Measurements from ENCODE around the gene LMAN1L.
"Not testable (repeated sequence)": the region's sequence is repeated elsewhere in the genome, so short reads cannot be mapped to it uniquely, and the experiment has no call there.

Gene LMAN1L

DNA sequence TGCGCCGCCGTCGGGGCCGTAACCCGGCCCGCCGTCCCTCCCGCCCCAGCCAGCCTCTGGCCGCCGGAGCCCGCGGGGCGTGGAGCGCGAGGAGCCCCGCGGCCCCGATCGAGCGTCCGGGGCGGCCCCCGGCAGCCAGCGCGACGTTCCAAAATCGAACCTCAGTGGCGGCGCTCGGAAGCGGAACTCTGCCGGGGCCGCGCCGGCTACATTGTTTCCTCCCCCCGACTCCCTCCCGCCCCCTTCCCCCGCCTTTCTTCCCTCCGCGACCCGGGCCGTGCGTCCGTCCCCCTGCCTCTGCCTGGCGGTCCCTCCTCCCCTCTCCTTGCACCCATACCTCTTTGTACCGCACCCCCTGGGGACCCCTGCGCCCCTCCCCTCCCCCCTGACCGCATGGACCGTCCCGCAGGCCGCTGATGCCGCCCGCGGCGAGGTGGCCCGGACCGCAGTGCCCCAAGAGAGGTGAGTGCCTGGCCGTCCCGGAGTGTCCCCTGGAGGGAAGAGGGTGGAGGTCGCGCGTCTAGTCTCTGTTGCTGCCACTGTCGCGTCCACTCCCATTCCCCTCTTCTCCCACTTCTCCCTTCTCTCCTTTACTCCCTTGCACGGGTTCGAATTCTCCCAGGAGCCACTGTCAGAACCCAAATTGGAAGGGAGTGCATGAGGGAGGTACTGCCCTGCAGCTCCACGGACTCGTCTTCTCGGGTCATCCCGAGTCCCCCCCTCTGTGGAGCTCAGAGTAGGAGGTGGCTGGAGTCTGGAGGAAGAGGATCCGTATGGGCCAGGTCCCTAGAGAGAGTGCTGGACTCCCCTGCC, 30.2 kb upstream of the LMAN1L start:
- no peak for DNase-seq

DNA sequence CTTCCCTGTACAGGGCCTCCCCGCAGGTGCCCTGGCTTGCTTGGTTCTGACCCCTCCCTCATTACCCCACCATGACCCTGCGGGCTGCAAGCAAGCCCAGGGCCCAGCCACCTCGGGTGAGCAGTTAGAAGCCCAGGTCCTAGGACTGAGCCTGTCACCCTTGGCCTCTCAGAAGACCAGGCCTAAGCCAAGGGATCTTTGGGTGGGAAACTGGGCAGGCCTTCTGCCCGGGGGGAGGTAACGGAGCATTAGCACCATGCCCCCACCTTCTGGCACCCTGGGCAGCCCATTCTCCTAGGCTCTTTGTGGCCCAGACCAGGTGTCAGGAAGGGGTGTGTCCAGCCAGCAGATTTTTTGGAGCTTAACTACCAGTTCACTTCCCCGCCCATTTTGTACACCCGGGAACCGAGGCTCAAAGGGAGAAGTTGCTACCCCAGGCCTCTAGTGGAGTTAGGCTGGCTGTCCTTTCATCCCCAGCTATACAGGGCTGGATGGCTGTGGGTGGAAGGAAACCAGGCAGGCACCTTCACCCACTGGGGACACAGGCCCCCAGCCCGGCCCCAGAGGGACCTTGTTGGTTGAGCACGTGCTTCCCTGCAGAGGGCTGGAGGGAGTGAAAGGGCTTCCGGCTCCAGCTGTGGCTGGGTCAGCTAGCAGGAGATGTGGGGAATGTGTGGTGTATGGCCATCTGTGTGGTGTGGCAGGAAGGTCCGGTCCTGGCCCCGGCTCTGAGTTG, 29.4 kb upstream of the LMAN1L start:
- no peak for DNase-seq

DNA sequence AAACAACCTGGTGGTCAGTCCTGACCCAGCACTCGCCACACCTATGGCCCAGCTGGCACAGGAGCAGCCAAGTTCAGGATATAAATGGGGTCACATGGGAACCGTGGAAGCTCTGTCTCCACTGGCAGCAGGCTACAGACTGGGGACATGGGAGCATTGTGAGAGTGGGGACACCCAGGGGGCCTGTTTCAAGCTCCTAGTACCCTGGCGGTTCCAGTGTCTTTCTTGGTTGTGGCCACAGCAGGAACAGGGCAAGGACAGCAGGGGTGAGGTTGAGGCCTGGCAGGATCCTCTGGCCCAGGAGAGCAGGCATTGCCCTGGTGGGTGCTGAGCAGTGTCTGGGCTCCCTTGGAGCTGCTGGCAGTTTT, 28.8 kb upstream of the LMAN1L start:
- DNase-seq = no peak

DNA sequence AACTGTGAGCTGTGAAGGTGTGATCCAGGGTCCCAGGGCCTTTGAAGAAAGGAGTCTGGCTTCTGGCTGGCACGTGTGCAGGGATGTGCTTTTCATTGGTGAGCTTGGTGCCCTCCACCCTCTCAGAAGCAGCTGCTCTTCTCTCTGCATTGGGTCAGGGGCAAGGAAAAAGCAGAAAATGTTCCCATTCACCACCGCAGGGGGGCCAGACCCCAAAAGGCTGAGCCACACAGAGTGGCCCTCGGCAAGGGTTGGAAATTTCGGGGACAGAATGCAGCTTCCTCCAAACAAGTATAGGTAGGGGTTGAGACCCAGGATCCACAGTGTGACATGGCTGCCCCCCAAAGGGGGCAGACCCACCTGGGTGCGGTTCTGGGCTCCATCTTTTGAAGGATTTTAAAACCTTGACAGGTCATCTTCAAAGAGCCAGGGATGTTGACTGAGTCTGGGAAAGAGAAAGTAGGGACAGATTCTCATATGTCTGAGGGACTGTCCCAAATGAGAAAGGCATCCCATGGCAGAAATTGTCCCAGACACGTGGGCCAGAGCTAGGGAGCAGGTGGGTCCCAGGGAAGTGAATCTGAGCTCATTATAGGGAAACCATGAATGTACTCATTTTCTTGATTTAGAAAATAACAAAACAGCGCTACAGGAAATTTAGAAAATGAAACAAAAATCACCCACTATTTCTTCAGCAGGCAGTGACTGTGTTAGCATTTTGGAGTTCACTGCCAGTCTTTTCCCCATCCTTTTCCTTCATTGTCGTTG, 28.0 kb upstream of the LMAN1L start:
- DNase-seq = no peak

DNA sequence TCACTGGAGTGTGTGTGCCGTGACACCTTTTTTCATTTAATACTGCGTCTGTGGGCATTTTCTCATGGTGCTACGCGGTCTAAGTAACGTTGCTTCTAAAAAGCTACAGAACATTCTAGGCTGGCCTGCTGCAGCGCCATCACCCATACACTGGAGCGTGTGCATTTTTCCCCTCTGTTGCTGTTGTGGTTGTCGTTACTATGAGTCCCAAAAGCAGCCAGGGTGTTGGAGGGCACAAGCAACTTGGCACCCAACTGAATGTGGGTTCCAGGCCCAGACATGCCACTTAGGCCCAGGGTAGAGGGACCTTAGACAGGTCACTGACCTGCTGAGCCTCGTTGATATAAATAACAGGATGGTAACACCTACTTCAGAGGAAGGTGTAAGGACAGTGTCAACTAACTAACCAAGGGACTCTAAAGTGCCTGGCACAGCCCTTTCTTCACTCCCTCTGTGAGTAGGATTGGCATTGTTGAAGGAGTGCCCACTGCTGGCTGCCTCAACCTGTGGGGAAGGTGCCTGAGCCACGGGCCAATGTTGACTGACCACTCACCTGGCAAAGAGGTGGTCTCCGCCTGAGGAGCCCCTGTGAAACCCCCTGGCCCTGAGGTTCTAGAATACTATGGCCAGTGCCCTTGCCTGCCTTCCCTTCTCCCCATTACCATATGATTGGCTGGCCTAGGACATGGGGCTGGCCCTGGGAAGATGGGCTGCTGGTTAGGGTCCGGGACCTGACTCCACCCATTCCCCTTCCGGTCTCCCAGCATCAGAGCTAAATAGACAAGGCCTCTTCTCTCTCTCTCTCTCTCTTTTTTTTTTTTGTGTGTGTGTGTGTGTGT, 27.2 kb upstream of the LMAN1L start:
- DNase-seq = no peak

DNA sequence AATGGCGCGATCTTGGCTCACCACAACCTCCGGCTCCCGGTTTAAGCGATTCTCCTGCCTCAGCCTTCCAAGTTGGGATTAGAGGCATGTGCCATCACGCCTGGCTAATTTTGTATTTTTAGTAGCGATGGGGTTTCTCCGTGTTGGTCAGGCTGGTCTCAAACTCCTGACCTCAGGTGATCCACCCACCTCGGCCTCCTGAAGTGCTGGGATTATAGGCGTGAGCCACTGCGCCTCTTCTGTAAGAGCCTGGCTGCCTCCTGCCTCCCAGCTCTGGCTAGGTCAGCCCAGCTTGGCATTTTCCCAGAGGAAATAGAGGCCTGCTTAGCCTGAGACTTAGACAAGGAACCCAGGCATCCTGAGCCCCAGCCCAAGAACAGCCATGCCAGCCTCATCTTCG, 26.6 kb upstream of the LMAN1L start:
- not testable (repeated sequence) for DNase-seq

DNA sequence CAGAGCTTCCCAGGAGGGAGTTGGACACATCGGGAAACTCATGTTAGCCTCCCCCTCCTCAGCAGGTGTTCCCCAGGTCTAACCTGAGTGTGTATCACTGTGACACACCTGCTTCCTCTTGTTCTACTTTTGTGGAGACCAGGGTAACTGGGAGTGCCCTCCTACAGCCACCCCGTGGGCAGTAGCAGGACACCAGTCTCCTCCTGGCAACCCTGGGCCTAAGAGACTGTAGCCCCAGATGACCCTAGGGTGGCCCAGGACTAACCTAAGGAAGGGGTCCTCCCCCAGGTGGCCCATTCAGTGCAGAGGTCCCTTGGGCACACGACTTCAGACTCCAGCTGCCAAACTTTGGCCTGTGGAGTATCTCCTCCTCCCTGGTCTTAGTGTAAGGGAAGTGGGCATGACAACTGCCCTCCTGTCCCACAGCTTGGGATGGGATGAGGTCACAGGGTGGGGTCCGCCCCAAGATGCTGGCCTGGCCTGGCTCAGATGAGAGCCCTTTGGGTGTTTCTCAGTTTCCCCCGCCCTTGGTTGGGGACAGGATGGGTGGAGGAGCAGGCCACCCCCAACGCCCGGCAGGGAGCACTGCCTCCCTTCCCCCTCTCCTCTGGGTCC, 26.0 kb upstream of the LMAN1L start:
- DNase-seq = no peak

DNA sequence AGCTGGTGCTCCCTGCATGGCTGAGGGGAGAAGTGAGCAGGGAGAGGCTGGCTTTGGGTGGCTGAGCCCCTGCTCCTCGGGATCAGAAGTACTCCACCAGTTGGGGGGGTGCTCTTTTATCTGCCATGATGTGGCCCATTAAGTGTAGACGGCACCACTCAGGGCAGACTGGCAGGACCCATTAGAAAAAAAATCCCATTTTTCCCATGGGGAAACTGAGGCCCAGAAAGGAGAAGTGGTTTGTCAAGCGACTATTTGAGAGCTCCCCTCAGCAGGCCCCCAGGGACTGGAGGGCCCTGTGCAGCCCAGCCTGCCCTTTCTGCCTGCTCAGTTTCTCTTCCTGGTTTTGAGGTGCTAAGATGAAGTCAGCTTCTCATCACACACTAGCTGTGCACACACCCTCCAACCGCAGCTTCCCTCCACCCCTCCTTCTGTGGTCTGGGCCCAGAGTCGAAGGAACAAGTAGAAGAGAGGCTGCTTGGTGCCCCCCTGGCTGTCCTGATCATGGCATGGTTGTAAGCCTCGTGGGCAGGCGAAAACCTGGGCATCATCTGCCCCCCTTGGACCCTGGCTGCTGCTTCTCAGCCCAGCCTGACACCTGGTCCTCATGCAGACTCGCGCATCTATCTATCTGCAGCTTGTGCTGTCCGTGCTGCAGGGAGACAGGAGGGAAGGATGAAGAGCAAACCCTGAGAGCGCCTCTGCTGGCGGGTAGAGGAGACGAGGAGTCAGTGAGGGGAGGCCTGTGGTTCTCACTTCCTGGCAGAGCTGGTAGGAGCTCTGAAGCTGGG, 25.2 kb upstream of the LMAN1L start:
- no peak for DNase-seq

DNA sequence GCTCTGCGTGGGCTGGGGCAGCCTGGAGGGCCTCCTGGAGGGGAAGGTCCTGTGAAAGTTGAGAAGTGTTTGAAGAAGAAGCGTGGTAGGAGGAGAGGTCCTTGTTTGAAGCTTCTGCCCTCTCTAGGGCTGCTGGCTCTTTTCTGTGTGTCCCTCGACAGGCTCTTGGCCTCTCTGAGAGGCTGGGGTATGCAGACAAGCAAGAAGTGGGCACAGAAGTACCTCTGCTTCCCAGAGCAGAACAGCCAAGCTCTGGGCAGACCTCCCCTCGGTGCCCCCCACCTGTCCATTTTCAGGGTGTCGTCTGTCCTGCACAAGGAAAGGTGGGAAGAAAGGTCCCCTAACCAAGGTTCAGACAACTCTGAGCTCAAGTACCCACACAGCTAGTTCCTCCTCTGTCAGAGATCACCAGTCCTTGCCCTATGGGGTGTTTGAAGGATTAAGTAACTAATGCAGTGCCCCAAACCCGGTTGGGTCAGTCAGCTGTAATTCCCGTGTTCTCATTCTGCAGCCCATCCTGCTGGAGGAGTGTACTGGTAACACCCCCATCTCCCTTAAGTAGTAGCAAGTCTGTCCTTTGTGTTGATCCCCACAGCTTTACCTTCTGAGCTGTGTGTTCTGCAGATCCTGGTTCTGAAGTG, 24.5 kb upstream of the LMAN1L start:
- DNase-seq = no peak

DNA sequence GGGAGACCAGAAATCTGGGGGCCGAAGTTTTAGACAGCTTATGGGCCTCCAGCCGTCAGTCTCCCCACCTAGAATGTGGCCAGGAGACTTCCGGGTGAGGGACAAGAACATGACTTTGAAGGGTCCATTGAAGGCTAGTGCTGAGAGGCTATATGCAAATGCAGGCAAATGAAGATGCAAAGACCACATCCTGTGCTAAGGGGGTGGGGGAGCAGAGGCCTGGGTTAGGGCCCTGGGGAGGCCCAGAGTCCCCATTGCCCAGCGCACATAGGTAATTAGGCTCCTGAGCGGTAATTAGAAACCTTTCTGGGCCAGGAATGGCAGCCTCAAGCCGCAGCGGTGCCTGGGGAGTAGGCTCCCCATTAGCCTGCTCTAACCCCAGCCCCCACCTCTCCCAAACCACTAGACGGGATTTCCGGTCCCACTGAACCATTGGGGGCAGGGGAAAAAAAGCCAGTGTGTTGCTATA, 23.9 kb upstream of the LMAN1L start:
- no peak for DNase-seq

DNA sequence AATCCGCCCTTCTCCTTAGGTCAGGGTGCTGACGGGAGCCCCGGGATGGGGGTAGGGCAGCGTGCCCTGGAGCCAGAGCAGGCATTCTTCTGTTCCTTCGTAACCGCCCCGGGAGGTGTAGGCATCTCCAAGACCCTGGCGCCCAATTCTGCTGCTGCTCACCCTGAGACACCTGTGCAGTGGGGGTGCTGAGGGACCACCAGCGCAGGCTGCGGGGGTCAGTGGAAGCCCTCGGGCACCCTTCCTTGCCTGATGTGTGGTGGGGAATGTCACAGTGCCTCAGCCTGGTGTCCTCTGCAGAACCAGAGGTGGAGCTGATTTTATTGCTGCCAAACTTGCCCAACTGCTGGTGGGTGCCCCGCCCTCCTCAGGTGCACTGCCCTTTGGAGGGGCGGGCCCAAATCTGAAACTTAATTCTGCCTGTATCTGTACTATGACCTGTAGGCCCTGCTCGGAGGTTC, 23.4 kb upstream of the LMAN1L start:
- no peak for DNase-seq

DNA sequence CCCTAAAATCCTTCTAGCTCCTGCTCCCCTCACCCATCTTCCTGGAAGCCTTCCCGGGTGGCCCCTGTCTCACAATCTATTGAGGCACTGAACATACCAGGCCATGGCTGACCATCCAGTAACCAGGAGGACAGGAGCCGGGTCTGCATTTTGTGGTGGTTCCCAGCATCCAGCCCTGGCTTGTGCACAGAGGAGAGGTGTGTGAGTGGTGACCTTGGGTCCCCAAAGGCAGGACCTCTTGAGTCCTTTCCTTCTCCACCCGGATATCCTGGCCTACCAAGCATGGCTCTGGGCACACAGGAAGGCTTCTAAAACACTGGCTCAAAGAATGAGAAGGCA, 22.9 kb upstream of the LMAN1L start:
- DNase-seq = no peak

DNA sequence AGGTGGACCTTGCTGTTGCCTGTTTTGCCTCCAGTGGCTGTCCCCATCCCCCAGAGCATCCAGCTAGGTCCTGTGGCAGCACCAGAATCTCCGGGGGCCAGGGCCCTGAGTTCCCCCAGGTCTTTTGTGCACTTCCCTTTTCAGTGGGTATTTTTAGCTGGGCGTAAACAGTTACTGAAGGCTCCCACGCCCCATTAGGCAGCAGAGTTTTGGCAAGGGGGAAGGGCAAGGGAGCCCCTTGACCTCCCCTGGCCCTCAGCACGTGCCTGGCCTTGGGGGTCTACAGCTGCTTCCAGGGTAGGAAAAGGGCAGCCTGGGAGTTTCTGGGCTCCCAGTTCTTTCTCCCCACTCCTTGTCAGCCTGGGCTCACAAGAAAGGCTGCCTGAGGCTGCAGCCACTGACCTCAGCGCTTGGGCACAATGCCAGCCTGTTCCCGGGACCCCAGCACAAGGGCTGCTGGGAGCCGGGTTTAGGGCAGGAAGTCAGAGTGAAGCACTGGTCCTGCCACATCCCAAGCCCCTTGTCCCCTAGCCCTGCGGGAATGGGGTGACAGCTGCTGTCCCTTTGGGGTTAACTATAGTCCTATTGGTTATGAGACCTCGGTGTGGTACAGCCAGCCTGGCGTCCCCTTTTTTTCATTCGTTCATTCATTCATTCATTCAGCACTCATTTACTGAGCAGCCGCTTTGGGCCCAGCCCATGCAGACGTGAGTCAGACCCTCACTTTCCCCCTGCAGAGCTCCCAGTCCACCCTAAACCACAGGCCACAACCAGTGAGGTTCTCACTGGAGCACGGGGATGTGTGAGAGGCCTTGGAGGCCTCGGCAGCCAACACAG, 22.3 kb upstream of the LMAN1L start:
- no peak for DNase-seq

DNA sequence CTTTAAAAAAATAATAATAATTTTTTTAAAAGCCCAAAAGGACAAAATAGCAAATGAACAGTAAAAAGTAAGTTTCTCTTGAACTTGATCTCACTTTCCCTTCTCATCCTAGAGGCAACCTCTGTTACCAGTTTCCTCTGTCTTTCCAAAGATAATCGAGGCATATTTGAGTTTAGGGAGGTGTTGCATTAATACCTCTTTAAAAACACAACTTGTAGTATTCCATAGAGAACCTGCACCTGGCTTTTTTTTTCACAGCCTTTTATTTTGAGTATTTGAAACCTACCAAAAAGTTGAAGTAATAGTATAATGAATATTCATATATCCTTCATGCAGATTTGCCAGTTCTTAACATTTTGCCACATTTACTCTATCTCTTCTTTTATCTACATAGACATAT, 21.6 kb upstream of the LMAN1L start:
- DNase-seq = no peak

DNA sequence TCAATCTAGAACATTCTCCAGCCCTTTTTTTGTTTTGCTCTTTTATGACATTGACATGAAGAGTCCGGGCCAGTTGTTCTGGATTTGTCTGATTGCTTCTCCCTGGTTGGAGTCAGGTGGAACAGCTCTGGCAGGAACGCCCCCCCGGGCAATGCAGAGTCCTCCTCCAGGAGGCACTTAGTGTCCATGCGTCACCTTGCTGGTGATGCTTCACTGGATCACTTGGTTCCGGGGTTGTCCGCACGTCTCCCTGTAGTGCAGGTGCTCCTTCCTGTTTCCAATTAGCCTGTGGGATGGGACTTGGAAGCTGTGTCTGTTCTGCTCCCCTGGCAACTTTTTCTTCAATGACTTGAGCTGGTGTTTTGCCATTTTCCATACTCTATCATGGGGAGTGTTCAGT, 21.0 kb upstream of the LMAN1L start:
- DNase-seq = no peak

DNA sequence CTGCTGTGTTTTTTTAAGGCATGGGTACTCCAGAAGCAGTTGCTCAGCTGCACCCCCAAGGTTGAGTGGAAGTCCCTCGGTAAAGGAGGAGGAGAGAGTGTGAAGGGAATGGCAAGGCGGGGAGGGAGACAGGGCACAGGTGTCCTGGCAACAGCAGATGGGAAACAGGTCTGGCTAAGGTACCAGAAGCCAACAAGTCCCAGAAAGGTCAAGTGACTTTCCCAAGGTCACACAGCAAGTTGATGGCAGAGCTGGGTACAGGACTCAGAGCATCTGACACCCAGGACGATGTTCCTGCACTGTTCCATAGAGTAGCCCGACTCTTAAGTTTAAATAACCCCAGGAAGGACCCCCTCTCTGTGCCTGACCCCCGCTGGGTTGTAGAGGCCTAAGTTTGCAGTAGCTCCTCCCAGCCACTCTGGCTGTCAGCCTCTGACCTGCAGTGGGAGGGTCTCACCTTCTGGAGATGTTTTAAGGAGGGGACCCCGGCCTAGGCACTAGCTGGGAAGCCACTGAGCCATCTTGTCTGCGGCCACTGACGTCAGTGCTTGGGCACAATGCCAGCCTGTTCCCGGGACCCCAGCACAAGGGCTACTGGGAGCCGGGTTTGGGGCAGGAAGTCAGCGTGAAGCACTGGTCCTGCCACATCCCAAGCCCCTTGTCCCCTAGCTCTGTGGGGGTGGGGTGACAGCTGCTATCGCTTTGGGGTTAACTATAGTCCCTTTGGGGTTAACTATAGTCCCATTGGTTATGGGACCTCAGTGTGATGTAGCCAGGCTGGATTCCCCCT, 20.2 kb upstream of the LMAN1L start:
- DNase-seq = no peak

DNA sequence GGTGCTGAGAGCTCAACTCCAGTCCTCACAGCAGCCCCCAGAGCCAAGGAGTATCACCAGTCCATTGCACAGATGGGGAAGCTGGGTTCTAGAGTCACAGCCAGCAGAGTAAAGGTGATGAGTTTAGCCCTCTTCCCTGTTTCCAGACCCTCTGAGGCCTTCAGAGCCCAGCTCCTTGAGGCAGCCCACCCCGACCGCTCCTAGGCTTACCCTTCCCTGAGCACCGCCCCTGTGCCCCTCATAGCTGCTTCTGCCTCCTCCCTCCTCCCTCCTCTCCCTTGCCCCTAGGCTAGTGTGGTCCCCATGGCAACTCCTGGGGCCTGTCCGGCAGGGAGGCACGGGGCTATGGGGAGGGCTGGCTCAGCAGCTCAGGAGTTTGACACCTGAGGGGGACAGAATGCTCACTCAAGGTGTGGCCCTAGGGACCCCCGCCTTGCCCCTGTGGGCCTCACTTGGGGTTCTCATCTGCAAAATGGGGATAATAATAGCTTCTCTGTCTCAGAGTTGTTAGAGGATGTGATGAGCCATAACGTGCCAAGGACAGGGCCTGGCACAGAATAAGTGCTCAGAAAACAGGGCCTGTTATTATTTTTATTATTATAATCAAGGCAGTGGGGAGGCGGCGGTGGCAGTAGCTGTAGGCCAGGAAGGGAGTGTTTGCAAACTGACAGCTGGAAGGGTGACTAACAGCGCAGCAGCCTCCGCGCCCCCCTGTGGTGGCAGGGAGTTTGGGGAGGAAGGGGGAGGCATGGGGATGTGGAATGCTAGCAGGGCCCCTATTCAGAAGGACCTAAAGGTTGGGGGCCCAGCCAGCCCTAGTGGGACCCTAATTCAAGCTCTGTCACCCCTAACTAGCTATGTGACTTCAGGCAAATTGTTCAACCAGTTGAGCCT, 19.3 kb upstream of the LMAN1L start:
- DNase-seq = no peak
